Mammary epithelial cell (primary cell): ENCODE results near the gene SSRP1.

Source experiments
- EZH2 ChIP-seq: IDR thresholded peaks from 2 replicates; pipeline ENCODE4 v1.6.1; 2012; ENCODE audit warnings: low read length, inconsistent platforms, borderline replicate concordance
- TF ChIP-seq, protein P1 (sequence below), 2 donors: IDR thresholded peaks in 1 of 2; conservative IDR thresholded peaks in 1 of 2; 2 replicates each; pipeline ENCODE4 v1.5.1; 2011 to 2012; ENCODE audit warnings: inconsistent platforms in 2 of 2, low read length in 2 of 2, mild to moderate bottlenecking in 2 of 2, control low read depth in 1 of 2, low read depth in 1 of 2; ENCODE audit not compliant: insufficient read depth in 1 of 2; ENCODE audit errors: extremely low read depth in 1 of 2

DNA sequence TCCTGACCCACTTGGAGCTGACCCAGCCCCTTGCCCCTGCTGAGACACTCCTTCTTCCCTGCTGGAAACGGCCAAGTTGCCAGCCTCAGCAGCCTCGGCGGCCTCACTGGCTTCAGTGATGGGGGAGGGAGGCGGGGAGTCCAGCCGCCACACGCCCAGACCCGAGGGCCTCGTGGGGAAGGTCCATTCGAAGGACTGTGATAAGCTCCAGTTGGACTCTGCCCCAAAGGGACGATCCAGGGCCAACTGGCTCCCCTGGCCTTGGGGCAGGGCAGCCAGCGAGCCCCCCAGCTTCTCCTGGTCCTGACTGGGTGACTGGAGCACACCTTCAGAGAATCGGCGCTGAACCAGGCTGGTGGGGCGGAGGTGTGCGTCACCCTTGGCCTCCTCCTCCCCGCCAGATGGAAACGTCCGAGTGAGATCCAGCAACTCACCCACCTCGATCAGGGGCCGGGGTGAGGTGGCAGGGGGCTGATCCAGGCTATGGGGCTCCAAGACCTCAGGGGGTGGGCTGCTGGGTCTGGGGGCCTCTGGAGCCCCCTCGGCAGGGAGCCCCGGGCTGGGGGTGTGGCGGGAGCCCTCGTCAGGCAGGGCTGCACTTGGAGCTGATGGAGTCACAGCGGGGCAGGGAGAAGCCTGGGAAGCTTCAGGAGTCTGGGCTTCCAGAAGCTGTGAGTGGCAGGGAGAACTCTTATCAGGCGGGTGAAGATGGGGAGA, 22.5 kb downstream of the SSRP1 start:
- TF ChIP-seq, protein P1, sequence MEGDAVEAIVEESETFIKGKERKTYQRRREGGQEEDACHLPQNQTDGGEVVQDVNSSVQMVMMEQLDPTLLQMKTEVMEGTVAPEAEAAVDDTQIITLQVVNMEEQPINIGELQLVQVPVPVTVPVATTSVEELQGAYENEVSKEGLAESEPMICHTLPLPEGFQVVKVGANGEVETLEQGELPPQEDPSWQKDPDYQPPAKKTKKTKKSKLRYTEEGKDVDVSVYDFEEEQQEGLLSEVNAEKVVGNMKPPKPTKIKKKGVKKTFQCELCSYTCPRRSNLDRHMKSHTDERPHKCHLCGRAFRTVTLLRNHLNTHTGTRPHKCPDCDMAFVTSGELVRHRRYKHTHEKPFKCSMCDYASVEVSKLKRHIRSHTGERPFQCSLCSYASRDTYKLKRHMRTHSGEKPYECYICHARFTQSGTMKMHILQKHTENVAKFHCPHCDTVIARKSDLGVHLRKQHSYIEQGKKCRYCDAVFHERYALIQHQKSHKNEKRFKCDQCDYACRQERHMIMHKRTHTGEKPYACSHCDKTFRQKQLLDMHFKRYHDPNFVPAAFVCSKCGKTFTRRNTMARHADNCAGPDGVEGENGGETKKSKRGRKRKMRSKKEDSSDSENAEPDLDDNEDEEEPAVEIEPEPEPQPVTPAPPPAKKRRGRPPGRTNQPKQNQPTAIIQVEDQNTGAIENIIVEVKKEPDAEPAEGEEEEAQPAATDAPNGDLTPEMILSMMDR (conservative IDR thresholded peaks at IDR 0.05 in 1 of 2, IDR thresholded peaks at IDR 0.05 in 1 of 2; ENCODE audit: extremely low read depth in 1 of 2, insufficient read depth in 1 of 2, low read depth in 1 of 2, low read length in 2 of 2) = no peak
- no peak for TF ChIP-seq EZH2
